GM12872 (cell line): ENCODE results near the gene MUS81.

Experiments
- TF ChIP-seq, protein P1 (sequence below): IDR thresholded peaks from 3 replicates; pipeline ENCODE4 v1.5.1; 2011; ENCODE audit warnings: low read depth, mild to moderate bottlenecking, low read length, moderate library complexity; ENCODE audit not compliant: insufficient read depth

MUS81 gene

DNA sequence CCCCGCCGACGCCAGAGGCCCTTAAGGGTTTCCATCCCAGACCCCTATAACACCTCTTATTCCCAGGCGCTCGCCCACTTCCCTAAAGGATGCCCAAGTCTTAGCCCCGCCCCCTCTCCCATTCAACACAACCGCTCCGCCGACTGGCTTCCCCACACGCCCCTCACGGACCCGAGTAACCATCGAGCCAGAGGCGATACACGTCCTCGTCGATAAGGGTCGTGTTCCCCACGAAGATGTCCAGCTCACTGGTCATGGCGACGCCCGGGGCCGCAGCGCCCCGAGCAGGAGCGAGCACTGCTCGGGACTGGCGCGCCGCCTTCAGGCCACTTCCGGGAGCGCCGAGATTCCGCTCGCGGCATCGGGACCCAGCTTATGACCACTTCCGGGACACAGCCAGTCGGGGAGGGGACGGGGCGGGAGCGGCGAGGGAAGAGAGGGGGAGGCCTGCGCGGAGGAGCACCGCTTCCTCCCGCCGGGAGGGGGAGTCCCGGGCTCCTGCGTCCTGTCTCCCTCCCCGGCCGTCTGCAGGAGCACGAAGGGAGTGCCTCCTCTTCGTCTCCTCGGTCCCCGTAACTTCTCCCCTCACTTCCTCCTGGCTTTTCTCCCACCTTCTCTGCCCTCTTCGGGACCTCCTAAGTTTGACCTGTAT is 28.1 kb downstream of the MUS81 start, which contains the start of gene FIBP:
FIBP (minus strand) TSS at position 309 of the 652 bp plus-strand sequence; CDS start at position 256, 53 bp downstream.
- TF ChIP-seq, protein P1, sequence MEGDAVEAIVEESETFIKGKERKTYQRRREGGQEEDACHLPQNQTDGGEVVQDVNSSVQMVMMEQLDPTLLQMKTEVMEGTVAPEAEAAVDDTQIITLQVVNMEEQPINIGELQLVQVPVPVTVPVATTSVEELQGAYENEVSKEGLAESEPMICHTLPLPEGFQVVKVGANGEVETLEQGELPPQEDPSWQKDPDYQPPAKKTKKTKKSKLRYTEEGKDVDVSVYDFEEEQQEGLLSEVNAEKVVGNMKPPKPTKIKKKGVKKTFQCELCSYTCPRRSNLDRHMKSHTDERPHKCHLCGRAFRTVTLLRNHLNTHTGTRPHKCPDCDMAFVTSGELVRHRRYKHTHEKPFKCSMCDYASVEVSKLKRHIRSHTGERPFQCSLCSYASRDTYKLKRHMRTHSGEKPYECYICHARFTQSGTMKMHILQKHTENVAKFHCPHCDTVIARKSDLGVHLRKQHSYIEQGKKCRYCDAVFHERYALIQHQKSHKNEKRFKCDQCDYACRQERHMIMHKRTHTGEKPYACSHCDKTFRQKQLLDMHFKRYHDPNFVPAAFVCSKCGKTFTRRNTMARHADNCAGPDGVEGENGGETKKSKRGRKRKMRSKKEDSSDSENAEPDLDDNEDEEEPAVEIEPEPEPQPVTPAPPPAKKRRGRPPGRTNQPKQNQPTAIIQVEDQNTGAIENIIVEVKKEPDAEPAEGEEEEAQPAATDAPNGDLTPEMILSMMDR = peak; percentile 82

DNA sequence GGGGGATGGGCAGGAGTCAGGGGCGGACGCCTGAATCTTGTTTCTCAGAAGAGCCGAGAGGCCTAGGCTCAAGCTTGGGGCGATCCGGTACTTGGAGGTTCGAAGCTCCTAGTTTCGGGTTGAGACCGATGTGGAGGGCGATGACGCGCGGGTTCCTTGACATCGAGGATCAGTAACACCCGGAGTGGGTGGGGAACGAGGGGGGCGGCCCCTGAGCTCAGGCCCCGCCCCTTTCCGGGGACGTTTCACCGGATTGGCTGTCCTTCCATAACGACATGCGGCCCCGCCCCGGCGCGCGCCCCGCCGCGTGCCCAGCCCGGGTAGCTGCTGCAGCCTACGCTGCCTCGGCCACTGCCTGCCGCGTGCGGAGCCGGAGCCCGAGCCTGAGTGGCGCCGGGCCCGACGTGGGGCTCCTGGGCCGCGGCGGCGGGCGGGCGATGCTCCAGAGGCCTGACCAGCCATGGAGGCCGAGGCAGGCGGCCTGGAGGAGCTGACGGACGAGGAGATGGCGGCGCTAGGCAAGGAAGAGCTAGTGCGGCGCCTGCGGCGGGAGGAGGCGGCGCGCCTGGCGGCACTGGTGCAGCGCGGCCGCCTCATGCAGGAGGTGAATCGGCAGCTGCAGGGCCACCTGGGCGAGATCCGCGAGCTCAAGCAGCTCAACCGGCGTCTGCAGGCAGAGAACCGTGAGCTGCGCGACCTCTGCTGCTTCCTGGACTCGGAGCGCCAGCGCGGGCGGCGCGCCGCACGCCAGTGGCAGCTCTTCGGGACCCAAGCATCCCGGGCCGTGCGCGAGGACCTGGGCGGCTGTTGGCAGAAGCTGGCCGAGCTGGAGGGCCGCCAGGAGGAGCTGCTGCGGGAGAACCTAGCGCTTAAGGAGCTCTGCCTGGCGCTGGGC is 30.3 kb downstream of the MUS81 start, which contains the start of gene CCDC85B:
CCDC85B (plus strand) TSS at position 350 of the 895 bp plus-strand sequence; CDS start at position 461, 111 bp downstream.
- TF ChIP-seq, protein P1 = no peak

DNA sequence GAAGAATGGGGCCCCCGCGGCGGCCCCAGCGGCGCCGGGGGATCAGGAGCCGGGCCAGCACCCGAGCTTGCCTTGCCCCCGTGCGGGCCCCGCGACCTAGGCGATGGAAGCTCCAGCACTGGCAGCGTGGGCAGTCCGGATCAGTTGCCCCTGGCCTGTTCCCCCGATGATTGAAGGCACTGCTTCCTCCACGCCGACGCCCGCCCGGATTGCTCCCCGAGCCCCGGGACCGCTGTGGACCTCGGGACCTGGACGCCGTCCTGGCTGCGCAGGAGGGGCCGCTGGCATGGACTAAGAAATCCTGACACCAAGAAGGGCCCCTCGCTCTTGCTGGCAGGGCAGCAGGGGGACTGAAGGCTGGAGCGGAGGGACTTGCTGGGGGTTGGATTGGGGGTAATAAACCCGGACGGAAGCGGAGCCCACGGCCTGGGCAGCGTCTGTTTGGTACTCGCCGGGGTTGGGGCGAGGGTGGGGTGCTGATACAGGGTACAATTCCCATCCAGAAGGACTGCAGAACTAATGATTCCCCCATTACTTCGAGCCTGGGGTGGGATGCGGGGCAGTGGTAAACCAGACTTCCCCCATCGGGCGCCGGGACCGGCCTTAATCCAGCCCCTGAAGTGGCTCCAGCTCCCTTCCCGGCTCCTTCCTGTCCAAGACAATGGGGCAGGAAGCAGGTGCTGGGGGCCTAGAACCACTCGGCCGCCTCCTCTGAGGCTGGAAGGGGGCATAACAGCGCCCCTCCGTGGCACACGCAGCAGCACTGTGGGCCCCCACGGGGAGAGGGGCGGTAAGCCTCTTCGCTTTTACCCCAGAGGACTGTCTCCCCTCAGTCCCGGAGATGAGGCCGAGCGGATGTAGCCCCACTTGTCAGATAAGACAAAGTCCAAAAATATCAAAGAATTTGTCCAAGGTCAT is 31.2 kb downstream of the MUS81 start:
- TF ChIP-seq, protein P1 = peak; percentile 68

DNA sequence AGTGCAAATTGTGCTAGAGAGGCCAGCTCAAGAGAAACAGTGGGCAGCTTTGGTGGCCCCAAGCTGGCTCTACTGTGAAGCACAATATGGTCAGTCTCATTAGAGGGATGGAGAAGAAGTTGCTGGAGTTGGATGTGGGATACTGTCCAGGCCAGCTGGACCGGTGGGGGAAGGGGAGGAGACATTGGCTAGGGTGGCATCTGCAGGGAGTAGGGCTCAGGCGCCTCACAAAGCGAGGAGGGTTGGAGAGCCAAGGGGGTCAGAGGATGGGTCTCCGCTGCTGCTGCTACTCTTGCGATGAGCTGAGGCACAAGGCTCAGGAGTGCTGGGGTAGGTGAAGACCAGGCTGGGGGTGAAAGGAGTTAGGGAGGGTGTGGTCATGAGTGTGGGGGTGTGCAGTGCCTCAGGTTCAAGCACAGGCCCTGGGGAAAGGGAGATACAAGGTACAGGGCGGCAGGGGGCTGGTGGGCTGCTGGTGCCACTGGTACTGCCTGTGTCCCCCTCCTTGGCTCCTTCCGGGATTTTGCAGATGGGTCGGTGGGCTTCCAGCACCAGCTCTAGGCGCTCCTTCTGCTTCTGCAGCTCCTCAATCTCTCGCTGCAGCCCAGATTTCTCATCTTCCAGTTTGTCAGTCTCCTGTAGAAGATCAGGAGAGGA is 32.6 kb downstream of the MUS81 start:
- TF ChIP-seq, protein P1 = no peak

DNA sequence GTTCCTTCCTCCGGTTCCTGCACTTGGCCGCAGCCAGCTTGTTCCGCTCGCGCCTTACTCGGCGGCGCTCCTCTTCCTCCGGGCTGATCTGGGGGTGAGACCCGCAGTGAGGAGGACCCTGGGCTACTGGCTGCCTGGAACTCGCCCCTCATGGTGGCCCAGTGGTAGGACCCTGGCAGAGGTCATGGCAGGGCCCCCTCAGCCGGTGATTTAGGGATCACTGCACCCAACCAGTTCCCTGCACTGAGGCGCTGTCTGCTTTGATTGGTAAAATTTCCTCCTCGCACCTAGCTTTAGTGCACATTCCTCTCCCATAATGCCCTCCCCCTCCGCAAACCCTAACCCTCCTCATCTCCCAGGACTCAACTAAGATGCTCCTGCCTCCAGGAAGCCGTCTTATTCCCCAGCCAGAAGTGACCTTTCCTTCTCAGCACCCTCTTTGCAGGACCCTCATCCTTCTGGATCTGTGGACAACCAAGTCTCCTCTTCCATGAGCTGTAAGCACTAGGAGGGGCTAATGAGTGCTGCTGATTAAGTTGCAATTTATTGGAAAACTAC is 33.9 kb downstream of the MUS81 start:
- TF ChIP-seq, protein P1 = 0 out of 3 replicates have a peak, but pooled peaks have one; percentile 2

DNA sequence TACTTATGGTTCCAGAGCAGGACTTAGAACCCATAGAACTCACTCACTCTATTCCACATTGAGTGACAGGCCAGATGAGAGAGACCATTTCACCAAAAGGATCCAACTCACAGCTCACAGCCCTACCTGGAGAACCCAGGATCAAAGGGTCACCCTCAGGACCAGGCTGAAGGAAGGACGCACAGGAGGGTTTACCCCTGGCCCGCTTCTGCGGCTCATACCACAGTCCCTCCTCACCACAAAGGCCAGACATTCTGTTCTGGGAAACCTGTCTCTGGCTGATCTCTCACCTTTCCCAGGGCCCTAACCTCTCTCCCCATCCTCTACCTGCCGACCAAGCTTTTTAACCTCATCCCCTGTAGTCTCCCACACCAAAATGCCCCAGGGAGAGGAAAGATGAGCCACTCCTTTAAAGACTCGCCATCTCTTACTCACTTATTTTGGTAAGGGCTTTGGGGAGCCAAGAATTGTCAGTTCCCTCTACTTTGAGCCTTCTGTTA is 35.3 kb downstream of the MUS81 start:
- TF ChIP-seq, protein P1 = no peak
